ENCODE data around the gene SEPTIN8. TPM values are rescaled to one million over a fixed set of nuclear protein-coding genes. Genes with fewer than 3 reads are reported as not detected.

SEPTIN8 gene
- total RNA-seq, 1 experiment from 2014 or later: 24.2 TPM

DNA sequence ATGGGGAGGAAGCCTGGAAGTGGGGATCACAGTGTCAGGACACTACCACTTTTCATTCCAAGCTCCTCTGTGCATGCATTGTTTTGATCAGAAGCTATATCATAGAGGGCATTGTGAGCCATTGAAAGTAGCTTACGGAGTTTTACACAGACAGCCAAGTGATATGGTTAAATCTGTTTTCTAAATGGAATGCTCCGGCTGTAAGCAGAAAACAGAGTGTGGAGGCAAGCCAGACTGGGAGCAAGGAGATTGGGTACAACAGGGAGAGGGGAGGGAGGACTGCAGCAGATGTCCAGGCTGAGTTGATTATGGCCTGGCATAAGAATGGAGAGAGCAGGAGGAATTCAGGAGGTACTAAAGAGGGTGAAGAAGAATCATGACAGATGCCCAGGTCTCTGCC lies 20.6 kb upstream of the SEPTIN8 start:
- Histone ChIP-seq H3F3A (ENCODE audit: insufficient read depth, low read depth) (no peaks in the 10 kb centered on the region), H3K36me3 (ENCODE audit: low read depth) (no peaks in the 10 kb centered on the region), H3K9me3 (ENCODE audit: insufficient read depth, low read depth) (no peaks in the 10 kb centered on the region), H3K27ac (no peak overlapping the region), H3K9me2 (ENCODE audit: insufficient read depth) (no peaks in the 10 kb centered on the region), H3K4me2 (no peak overlapping the region), H3K79me2 (ENCODE audit: low read depth) (no peaks in the 10 kb centered on the region), H3K27me3 (ENCODE audit: insufficient read depth, low read depth) (no peaks in the 10 kb centered on the region), H4K20me1 (ENCODE audit: insufficient read depth) (no peaks in the 10 kb centered on the region; the same call in 1 of the 2 replicates), H3K4me1 (replicated peaks; ENCODE audit: insufficient read depth) (no peaks in the 10 kb centered on the region), H3K4me3 (no peak overlapping the region), H2AFZ (no peak overlapping the region)
- intact Hi-C loops (cut with micrococcal nuclease; ENCODE audit: unreplicated experiment): no loop called here
- CTCF ChIA-PET: no interaction called here
- DNase-seq: no peak
- TF ChIP-seq, protein P1, sequence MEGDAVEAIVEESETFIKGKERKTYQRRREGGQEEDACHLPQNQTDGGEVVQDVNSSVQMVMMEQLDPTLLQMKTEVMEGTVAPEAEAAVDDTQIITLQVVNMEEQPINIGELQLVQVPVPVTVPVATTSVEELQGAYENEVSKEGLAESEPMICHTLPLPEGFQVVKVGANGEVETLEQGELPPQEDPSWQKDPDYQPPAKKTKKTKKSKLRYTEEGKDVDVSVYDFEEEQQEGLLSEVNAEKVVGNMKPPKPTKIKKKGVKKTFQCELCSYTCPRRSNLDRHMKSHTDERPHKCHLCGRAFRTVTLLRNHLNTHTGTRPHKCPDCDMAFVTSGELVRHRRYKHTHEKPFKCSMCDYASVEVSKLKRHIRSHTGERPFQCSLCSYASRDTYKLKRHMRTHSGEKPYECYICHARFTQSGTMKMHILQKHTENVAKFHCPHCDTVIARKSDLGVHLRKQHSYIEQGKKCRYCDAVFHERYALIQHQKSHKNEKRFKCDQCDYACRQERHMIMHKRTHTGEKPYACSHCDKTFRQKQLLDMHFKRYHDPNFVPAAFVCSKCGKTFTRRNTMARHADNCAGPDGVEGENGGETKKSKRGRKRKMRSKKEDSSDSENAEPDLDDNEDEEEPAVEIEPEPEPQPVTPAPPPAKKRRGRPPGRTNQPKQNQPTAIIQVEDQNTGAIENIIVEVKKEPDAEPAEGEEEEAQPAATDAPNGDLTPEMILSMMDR (conservative IDR thresholded peaks at IDR 0.05): no peak
- TF ChIP-seq EZH2 (IDR thresholded peaks at IDR 0.05; ENCODE audit: low read depth): no peak
- POLR2A ChIA-PET (ENCODE audit: unreplicated experiment): interaction anchor here (0.6 to 0.7 kb wide), 3 partner anchors 18 to 216 kb away, joined by 8 to 15 read pairs (median 14); no protein-coding TSS in a partner anchor
- no TSS peak for BruUV-seq (replicated peaks)

DNA sequence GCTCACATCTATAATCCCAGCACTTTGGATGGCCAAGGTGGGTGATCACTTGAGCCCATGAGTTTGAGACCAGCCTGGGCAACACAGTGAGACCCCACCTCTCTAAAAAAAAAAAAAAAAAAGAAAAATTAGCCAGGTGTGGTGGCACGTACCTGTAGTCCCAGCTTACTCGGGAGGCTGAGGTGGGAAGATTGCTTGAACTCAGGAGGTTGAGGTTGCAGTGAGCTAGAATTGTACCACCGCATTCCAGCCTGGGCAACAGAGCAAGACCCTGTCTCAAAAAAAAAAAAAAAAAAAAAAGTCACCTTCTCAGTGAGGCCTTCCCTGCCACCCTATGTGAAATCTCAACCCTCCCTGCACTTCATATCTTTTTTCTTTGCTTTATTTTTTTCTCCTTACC lies 14.0 kb upstream of the SEPTIN8 start:
- intact Hi-C loops (cut with micrococcal nuclease; ENCODE audit: unreplicated experiment): no loop called here

DNA sequence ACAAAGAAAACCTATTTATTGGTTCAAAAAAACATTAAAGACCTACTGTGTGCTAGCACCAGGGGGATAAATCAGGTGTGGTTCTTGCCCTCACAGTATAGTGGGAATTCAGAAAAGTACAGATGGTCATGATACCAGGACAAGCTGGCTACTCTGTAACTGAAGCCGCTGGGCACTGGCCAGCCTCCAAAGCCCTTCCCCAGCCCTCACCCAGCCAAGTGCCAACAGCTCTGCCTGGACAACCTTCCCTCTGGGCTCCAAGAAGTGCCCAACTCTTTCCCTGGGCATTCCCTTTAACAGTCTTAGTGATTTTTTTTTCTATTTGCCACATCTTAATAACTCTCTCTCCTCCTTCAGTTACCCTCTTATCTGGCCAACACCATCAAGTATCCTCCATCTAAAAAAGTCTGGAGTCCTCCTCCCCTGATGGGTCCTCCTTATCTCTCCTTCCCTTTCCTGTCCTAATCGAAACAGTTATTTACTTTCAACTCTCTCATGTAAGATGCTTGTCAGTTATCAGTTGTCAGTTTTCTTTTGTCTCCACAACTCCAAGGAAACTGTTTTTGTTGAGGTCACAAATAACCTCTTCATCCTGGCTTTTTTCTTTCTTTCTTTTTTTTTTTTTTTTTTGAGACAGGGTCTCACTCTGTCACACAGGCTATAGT lies 13.3 kb upstream of the SEPTIN8 start:
- no peak overlapping the region for H3K27ac ChIP-seq
- no peak for DNase-seq
- no peak overlapping the region for H2AFZ ChIP-seq
- no peaks in the 10 kb centered on the region for H3F3A ChIP-seq (ENCODE audit: insufficient read depth, low read depth)
- TF ChIP-seq EZH2 (IDR thresholded peaks at IDR 0.05; ENCODE audit: low read depth): no peak
- TF ChIP-seq, protein P1 (conservative IDR thresholded peaks at IDR 0.05): no peak
- no peaks in the 10 kb centered on the region for H3K9me2 ChIP-seq (ENCODE audit: insufficient read depth)
- BruUV-seq (replicated peaks): no TSS peak
- no peaks in the 10 kb centered on the region for H3K27me3 ChIP-seq (ENCODE audit: insufficient read depth, low read depth)
- H3K4me2 ChIP-seq: no peak overlapping the region
- H3K9me3 ChIP-seq (ENCODE audit: insufficient read depth, low read depth): no peaks in the 10 kb centered on the region
- H3K79me2 ChIP-seq (ENCODE audit: low read depth): no peaks in the 10 kb centered on the region
- no peak overlapping the region for H3K4me3 ChIP-seq
- no peaks in the 10 kb centered on the region; the same call in 1 of the 2 replicates for H4K20me1 ChIP-seq (ENCODE audit: insufficient read depth)
- POLR2A ChIA-PET (ENCODE audit: unreplicated experiment): no interaction called here
- intact Hi-C loops (cut with micrococcal nuclease; ENCODE audit: unreplicated experiment): no loop called here
- H3K36me3 ChIP-seq (ENCODE audit: low read depth): no peaks in the 10 kb centered on the region
- CTCF ChIA-PET: interaction anchor here (0.5 kb wide), 1 partner anchor 610 kb away, joined by 5 read pairs; no protein-coding TSS in a partner anchor
- H3K4me1 ChIP-seq (replicated peaks; ENCODE audit: insufficient read depth): no peaks in the 10 kb centered on the region

More for the DNA sequence above, 14.0 kb upstream of the SEPTIN8 start:
- no peaks in the 10 kb centered on the region for H3K36me3 ChIP-seq (ENCODE audit: low read depth)
- no peak overlapping the region for H3K4me2 ChIP-seq
- no peak overlapping the region for H3K4me3 ChIP-seq
- no peaks in the 10 kb centered on the region; the same call in 1 of the 2 replicates for H4K20me1 ChIP-seq (ENCODE audit: insufficient read depth)
- no peak for DNase-seq
- no peaks in the 10 kb centered on the region for H3K27me3 ChIP-seq (ENCODE audit: insufficient read depth, low read depth)
- H2AFZ ChIP-seq: no peak overlapping the region
- ChIA-PET POLR2A (ENCODE audit: unreplicated experiment) (no interaction called here), CTCF (no interaction called here)
- H3K9me2 ChIP-seq (ENCODE audit: insufficient read depth): no peaks in the 10 kb centered on the region
- H3K9me3 ChIP-seq (ENCODE audit: insufficient read depth, low read depth): no peaks in the 10 kb centered on the region
- H3K27ac ChIP-seq: no peak overlapping the region
- H3F3A ChIP-seq (ENCODE audit: insufficient read depth, low read depth): no peaks in the 10 kb centered on the region
- TF ChIP-seq, protein P1 (conservative IDR thresholded peaks at IDR 0.05): no peak
- TF ChIP-seq EZH2 (IDR thresholded peaks at IDR 0.05; ENCODE audit: low read depth): no peak
- BruUV-seq (replicated peaks): no TSS peak
- no peaks in the 10 kb centered on the region for H3K79me2 ChIP-seq (ENCODE audit: low read depth)
- no peaks in the 10 kb centered on the region for H3K4me1 ChIP-seq (replicated peaks; ENCODE audit: insufficient read depth)

All from PC-9 (cell line).